ENCODE results near the gene SELP. TPM values are rescaled to one million over a fixed set of nuclear protein-coding genes. Genes with fewer than 3 reads are reported as not detected.

The SELP gene
- total and polyA plus RNA-seq, 2 of the 8 experiments (the other 6 are each of a cell fraction or from before 2014, with no cell fraction given): not detected

GRCh38 chr1:169546087-169546995 lies 83.6 kb downstream of the SELP start (continued):
- TF ChIP-seq MAX (IDR thresholded peaks at IDR 0.05): no peak
- TF ChIP-seq ASH2L (IDR thresholded peaks at IDR 0.05; ENCODE audit: low read length): no peak
